NCI-H2029 (cell line): ENCODE measurements around the gene D2HGDH.
A peak's percentile ranks its signal among the peaks of the same experiment; 100 is the strongest.
"Not testable (repeated sequence)": the region's sequence is repeated elsewhere in the genome, so short reads cannot be mapped to it uniquely, and the experiment has no call there.

Source experiments
- DNase-seq: peaks from one replicate; lab custom pipeline; 2025; lab: John Stamatoyannopoulos, UW

The D2HGDH gene

DNA sequence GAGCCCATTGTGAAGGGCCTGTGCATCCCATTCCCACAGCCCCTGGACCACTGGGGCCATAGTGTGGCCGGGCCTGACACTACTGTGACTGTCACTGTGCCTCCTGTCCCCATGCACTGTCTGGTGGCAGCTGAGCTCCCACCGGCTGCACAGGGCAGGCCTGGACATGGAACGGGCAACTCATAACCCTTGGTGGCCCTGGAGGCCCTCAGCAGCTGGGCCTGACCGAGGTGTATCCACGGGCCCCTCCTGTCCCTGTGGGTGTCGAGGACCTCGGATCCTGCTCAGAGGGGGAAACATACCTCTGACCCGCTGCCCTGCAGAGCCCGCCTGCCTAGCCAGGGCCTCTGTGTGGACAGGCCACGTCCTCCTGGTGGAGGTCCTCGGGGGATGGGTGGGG is 34.4 kb downstream of the D2HGDH start:
- DNase-seq: no peak

- no peak for DNase-seq
Measured at GRCh38 chr2:241769819-241770184, 35.4 kb downstream of the D2HGDH start.

GRCh38 chr2:241770185-241770935 is 35.9 kb downstream of the D2HGDH start:
- no peak for DNase-seq

DNA sequence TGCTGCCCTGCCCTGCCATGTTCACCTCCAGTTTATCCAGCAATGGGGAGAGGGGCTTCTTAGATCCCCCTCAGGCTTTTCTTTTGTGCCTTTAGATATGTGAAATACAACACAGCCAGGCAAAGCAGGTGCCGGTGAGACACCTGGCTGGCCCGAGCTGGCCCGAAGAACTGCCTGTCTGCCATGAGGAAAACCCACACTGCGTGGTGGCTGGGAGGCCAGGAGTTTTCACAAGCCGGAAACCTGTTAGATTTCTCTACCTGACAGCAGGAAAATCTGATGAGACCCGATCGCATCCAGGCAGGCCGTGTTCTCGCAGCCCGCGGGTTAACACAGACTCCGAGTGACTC is 36.5 kb downstream of the D2HGDH start:
- DNase-seq: no peak

- DNase-seq: no peak
Measured at GRCh38 chr2:241771286-241772062, 37.0 kb downstream of the D2HGDH start.

DNA sequence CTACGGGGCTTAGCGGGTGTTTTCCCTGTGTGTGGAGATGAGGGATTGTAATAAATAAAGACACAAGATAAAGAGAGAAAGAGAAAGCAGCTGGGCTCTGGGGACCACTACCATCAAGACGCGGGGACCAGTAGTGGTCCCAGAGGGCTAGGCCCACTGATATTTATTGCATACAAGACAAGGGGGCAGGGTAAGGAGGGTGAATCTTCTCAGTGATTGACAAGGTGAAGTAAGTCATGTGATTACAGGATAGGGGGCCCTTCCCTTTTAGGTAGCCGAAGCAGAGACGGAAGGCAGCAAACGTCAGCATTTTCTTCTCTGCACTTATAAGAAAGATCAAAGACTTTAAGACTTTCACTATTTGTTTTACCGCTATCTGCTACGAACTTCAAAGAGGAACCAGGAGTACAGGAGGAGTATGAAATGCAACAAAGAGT is 37.7 kb downstream of the D2HGDH start:
- DNase-seq: no peak

GRCh38 chr2:241773511-241774418 is 39.3 kb downstream of the D2HGDH start:
- DNase-seq: peak; percentile 76

DNA sequence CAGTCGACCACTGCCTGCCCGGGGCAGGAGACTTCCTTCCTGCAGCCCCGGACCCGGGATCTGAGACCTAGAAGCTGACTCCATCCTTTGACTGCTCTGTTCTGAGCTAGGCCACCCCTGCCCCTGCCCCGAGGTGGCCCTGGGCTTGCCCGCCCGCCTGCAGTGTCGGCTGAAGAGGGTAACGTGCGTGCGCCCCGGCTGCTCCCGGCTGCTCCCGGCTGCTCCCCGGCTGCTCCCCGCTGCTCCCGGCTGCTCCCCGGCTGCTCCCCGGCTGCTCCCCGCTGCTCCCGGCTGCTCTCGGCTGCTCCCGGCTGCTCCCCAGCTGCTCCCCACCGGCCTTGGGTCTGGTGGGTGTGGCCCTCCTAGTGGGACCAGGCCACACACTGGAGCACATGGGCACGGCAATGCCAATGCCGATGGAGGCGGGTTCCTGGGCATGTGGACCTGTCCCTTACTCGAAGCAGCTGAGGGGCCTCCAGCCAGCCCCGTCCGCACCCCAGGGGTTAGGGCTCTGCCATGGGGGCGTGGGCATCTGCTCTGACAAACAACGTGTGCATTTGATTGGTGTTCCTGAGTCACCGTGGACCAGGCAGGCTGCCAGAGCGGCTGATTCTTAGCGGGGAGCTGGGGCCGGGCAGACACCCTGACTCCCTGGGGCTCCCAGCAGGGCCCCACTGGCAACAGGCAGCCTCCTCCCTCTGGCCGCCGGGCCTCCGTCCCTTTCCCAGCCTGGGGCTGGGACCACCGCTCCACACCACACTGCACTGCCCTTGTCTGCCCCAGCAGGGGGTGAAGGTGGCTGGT is 40.2 kb downstream of the D2HGDH start:
- DNase-seq: no peak

DNA sequence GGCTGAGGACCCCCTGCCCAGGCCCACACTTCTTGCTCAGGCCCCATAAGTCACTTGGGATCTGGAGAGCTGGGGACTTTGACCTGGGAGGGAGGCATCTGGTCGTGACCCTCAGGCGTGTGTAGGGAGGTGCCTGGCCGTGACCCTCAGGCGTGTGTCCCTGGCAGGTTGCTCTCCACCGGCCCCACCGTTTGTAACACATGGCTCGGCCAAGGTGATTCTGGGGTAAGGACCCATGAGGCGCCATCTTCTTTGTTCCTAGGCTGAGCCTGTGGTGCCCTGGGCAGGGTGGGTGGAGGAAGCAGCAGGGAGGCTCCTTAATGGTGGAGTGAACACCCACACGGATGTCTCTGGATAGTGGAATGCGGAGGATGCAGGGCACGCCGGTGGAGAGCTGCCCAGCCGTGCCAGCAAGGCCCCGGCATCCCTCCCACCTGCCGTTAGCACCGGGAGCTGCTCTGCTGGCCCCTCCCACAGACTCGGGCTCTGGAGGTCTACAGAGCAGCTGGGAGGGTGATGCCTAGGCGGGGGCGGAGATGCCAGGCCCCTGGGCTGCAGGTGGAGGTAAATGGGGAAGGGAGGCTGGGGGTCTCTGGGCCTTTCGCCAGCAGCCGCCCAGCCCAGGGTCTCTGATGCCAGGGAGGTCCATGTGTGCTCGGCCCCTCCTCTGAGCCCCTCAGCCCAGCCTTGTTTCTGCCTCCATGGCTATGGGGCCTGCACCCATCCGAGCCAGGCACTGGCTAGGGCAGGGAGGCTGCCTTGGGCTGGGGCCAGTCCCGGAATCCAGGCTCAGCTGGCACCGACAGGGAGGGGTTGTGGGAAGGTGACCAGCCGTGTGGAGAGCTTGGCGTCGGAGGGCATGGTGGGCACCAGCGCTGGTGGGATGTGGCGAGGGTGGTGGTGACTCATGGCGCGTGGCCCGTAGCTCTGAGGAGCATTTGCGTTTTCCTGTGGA is 41.1 kb downstream of the D2HGDH start:
- DNase-seq: no peak

DNA sequence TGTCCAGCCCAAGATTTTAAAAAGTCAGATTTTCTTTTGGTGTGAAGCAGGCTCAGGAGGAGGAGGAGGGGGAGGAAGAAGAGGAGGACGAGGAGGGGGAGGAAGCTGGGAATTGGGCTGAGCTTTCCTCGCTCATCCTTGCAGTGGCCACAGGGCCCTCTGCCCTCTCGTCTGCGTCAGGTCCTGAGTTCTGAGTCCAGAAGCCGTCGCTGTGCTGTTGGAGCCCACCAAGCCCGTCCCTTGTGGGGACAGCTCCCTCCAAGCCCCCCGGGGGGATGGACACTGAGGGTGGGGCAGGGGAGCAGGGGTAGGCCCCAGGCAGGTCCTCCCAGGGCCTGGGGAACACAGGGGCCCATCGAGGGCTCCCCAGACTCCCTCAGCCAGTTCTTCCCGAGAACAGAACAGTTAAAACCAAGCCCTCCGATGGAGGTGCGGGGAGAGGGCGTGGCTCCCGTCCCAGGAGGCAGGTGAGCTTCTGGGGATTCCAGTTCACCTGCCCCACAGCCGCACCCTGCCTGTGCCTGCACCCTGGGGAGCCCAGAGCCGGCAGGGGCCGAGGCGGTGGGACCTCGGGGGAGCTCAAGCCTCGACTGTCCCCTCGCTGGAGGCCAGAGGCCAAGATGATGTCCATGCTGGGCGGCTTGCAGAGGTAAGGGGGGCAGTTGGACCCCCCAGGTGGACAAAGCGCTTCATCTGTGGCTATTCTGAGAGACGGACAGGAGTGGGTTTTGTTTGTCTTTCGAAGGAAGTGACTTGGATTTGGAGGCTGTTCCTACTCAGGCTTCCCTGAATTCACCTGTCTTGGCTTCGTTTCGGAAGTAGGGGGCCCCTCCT is 42.1 kb downstream of the D2HGDH start, which contains the start of gene GAL3ST2:
Gene GAL3ST2 (plus strand): TSS at position 487 of the 834 bp plus-strand sequence. CDS start 134 bp downstream, at position 621.
- no peak for DNase-seq

GRCh38 chr2:241777170-241777685 is 42.8 kb downstream of the D2HGDH start:
- no peak for DNase-seq

GRCh38 chr2:241777686-241778627 is 43.5 kb downstream of the D2HGDH start:
- no peak for DNase-seq

DNA sequence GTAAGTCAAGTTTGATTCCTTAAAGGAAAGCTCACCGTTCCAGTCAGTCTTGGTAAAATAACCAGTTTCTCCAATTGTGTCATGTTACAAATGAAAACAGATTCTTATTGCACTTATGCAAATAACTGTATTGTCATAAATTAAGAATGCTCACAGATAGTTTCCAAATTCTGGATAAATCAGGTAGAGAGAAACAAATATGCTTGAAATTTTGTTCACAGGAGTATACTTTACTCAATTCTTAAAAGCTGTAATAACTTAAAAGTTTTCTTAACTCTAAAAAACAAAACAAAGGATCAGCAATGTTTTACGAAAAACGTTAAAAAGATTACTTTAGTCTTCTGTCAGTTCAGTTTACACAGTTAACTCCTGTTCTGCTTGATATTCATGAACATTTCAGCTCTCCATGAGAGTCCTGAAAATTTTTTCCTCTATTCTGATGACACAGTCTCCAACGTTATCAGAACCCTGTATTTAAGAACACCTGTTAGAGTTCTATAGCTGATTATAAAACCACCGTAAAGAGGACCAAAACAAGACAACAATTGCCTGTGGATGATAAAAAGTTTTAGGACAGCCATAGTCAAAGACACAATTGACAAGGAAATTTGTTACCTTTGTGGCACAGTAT is 46.6 kb downstream of the D2HGDH start:
- no peak for DNase-seq

DNA sequence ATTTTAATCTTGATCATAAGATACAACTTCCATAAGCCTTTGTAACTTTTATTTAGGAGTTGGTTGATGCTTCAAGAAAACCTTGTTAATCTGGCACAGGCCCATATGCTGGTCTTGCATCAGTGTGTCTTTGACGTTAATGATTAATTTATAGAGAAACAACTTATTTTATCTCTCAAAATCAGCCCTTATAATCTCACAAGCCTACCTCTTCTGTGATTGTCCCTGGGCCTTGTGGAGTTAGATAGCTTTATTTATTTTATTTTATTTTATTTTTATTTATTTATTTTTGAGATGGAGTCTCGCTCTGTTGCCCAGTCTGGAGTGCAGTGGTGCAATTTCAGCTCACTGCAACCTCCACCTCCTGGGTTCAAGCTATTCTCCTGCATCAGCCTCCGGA is 47.6 kb downstream of the D2HGDH start:
- not testable (repeated sequence) for DNase-seq

GRCh38 chr2:241788135-241788534 is 53.7 kb downstream of the D2HGDH start:
- no peak for DNase-seq

DNA sequence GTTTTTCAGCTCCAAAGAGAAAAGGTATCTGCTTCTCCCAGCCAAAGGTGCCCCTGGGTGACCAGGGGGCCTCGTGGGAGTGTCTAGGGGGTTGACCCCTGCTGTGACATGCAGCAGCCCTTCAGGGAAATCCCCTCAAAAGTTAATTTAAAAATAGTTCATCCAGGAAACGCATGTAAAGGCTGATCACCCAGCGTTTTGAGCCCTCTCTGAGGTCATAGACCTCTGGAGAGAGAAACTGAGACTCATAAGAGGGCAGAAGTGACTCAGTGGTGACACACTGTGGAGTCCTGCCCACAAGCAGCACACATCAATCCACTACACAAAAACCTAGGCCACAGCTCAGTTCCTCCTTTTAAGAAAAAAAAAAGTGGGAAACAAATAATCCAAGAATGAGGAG is 54.1 kb downstream of the D2HGDH start:
- DNase-seq: no peak

GRCh38 chr2:241791385-241791784 is 57.0 kb downstream of the D2HGDH start:
- DNase-seq: not testable (repeated sequence)

- no peak for DNase-seq
Measured at GRCh38 chr2:241793385-241793784, 59.0 kb downstream of the D2HGDH start.
